ENCODE measurements around the gene GZF1. TPM values are rescaled to one million over a fixed set of nuclear protein-coding genes. Genes with fewer than 3 reads are reported as not detected.
"Not testable (repeated sequence)": the region's sequence is repeated elsewhere in the genome, so short reads cannot be mapped to it uniquely, and the experiment has no call there.

Gene GZF1
- total RNA-seq, 1 experiment from 2014 or later: 16.0 TPM

- no peak for DNase-seq
- no peak overlapping the region for H3K4me3 ChIP-seq (ENCODE audit: insufficient read depth, low read depth, low read length)
- no peaks in the 10 kb centered on the region for H3K27me3 ChIP-seq (ENCODE audit: control insufficient read depth, insufficient read depth, low read length)
- no peaks in the 10 kb centered on the region for H3K36me3 ChIP-seq (replicated peaks; ENCODE audit: control insufficient read depth, insufficient read depth, low read length)
These were observed 26.5 kb upstream of the GZF1 start for GRCh38 chr20:23335521-23335920.

DNA sequence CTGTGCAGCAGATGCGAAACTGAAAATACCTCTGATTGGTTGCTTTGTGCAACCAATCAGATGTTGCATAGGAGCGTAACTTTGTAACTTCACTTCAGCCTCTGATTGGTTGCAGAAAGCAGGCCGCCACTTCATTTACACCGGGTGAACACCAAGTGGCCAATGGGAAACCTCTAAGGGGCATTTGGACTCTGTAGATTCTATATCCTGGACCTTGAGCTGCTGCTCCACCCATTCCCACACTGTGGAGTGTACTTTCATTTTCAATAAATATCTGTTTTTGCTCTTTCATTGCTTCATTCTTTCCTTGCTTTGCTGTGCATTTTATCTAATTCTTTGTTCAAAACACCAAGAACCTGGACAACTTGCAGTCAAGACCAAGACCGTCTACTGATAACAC is 25.5 kb upstream of the GZF1 start:
- Histone ChIP-seq H3K27me3 (ENCODE audit: control insufficient read depth, insufficient read depth, low read length) (no peaks in the 10 kb centered on the region), H3K4me3 (ENCODE audit: insufficient read depth, low read depth, low read length) (no peak overlapping the region), H3K36me3 (replicated peaks; ENCODE audit: control insufficient read depth, insufficient read depth, low read length) (no peaks in the 10 kb centered on the region)
- no peak for DNase-seq

- H3K27me3 ChIP-seq (ENCODE audit: control insufficient read depth, insufficient read depth, low read length): no peaks in the 10 kb centered on the region
- DNase-seq: no peak
- H3K4me3 ChIP-seq (ENCODE audit: insufficient read depth, low read depth, low read length): no peak overlapping the region
- H3K36me3 ChIP-seq (replicated peaks; ENCODE audit: control insufficient read depth, insufficient read depth, low read length): no peaks in the 10 kb centered on the region
These were observed 24.7 kb upstream of the GZF1 start for GRCh38 chr20:23337312-23337711.

GRCh38 chr20:23339986-23340385 is 22.0 kb upstream of the GZF1 start:
- H3K4me3 ChIP-seq (ENCODE audit: insufficient read depth, low read depth, low read length): no peak overlapping the region
- no peak for DNase-seq
- H3K27me3 ChIP-seq (ENCODE audit: control insufficient read depth, insufficient read depth, low read length): no peaks in the 10 kb centered on the region
- no peaks in the 10 kb centered on the region for H3K36me3 ChIP-seq (replicated peaks; ENCODE audit: control insufficient read depth, insufficient read depth, low read length)

- Histone ChIP-seq H3K27me3 (ENCODE audit: control insufficient read depth, insufficient read depth, low read length) (no peaks in the 10 kb centered on the region), H3K36me3 (replicated peaks; ENCODE audit: control insufficient read depth, insufficient read depth, low read length) (no peaks in the 10 kb centered on the region), H3K4me3 (ENCODE audit: insufficient read depth, low read depth, low read length) (no peak overlapping the region)
- peak; percentile 85 for DNase-seq
These were observed 21.5 kb upstream of the GZF1 start for GRCh38 chr20:23340524-23340923.

GRCh38 chr20:23341073-23341472 is 20.9 kb upstream of the GZF1 start:
- Histone ChIP-seq H3K4me3 (ENCODE audit: insufficient read depth, low read depth, low read length) (no peak overlapping the region), H3K36me3 (replicated peaks; ENCODE audit: control insufficient read depth, insufficient read depth, low read length) (no peaks in the 10 kb centered on the region), H3K27me3 (ENCODE audit: control insufficient read depth, insufficient read depth, low read length) (no peaks in the 10 kb centered on the region)
- no peak for DNase-seq

- DNase-seq: no peak
- H3K36me3 ChIP-seq (replicated peaks; ENCODE audit: control insufficient read depth, insufficient read depth, low read length): no peaks in the 10 kb centered on the region
- H3K4me3 ChIP-seq (ENCODE audit: insufficient read depth, low read depth, low read length): no peak overlapping the region
- H3K27me3 ChIP-seq (ENCODE audit: control insufficient read depth, insufficient read depth, low read length): no peaks in the 10 kb centered on the region
These were observed 18.4 kb upstream of the GZF1 start for GRCh38 chr20:23343590-23343989.

- Histone ChIP-seq H3K4me3 (ENCODE audit: insufficient read depth, low read depth, low read length) (no peak overlapping the region), H3K27me3 (ENCODE audit: control insufficient read depth, insufficient read depth, low read length) (no peaks in the 10 kb centered on the region)
- DNase-seq: no peak
These were observed 17.6 kb upstream of the GZF1 start for GRCh38 chr20:23344336-23344735.

DNA sequence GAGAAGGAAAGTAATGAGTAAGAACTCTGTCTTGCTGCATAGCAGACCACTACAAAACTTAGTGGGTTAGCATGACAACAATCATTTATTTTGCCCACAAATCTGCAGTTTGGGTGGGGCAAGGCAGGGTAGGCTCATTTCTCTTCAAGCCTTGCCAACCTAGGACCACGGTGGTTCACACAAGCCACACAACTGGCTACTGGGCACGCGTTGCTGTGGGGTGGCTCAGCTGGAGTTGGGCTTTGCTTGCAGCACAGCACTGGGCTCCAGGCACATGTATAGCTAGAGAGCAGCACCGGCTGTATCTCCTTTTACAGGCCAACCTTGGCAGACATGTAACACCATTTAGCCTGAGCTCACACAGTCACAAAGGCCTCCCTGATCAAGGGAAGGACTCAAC is 16.0 kb upstream of the GZF1 start:
- DNase-seq: no peak
- H3K27me3 ChIP-seq (ENCODE audit: control insufficient read depth, insufficient read depth, low read length): no peaks in the 10 kb centered on the region
- no peak overlapping the region for H3K4me3 ChIP-seq (ENCODE audit: insufficient read depth, low read depth, low read length)

More at GRCh38 chr20:23344336-23344735, 17.6 kb upstream of the GZF1 start:
- H3K36me3 ChIP-seq (replicated peaks; ENCODE audit: control insufficient read depth, insufficient read depth, low read length): no peaks in the 10 kb centered on the region

GRCh38 chr20:23347791-23348190 is 14.2 kb upstream of the GZF1 start:
- Histone ChIP-seq H3K27me3 (ENCODE audit: control insufficient read depth, insufficient read depth, low read length) (no peaks in the 10 kb centered on the region), H3K4me3 (ENCODE audit: insufficient read depth, low read depth, low read length) (no peak overlapping the region), H3K36me3 (replicated peaks; ENCODE audit: control insufficient read depth, insufficient read depth, low read length) (no peaks in the 10 kb centered on the region)
- DNase-seq: no peak

More for the DNA sequence above, 16.0 kb upstream of the GZF1 start:
- no peaks in the 10 kb centered on the region for H3K36me3 ChIP-seq (replicated peaks; ENCODE audit: control insufficient read depth, insufficient read depth, low read length)

GRCh38 chr20:23348510-23348909 is 13.5 kb upstream of the GZF1 start:
- H3K4me3 ChIP-seq (ENCODE audit: insufficient read depth, low read depth, low read length); H3K36me3 ChIP-seq (replicated peaks; ENCODE audit: control insufficient read depth, insufficient read depth, low read length); H3K27me3 ChIP-seq (ENCODE audit: control insufficient read depth, insufficient read depth, low read length); DNase-seq: not testable (repeated sequence)

- H3K4me3 ChIP-seq (ENCODE audit: insufficient read depth, low read depth, low read length): peak overlapping the region; percentile 92
- peak; percentile 88 for DNase-seq
- H3K27me3 ChIP-seq (ENCODE audit: control insufficient read depth, insufficient read depth, low read length): no peaks in the 10 kb centered on the region
- peaks cover 2% of the 10 kb centered on the region; the same call in 1 of the 2 replicates for H3K36me3 ChIP-seq (replicated peaks; ENCODE audit: control insufficient read depth, insufficient read depth, low read length)
These were observed 12.4 kb upstream of the GZF1 start for GRCh38 chr20:23349338-23350195.

DNA sequence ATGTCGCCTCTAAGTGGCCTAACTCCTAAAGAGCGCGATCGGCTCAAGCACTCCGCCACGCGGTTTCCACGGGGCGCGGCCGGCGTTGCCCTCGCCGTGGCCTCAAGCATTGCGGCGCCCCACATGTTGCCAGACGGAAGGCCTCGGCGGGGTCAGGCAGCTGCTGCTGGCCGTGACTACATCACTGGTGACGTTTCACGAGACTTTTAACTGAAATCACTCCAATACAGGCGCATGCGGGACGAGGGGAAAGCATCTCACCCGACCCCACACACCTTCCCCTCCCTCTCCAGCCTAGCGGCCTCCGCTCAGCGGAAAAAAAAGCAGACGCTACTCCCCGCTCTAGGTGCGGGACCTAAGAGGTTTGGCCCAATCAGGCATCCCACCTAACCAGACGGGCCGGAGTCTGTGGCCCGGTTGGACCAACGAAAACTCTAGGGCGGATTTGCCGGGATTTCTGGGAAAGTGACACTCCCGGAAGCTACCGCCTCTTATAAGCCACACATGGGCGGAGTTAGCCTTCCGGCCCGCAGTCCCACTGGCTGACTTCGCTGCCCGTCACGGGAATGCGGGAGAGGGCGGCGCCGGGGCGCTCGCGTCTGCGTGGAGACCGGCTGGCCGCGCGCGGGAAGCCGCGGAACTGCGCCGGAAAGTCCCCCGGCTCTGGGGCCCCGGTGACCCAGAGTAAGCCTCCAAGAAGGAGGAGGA is 11.6 kb upstream of the GZF1 start, which contains the start of gene NXT1:
NXT1 (plus strand) TSS at position 596 of the 708 bp plus-strand sequence. CDS start 3,251 bp downstream, outside the sequence.
- H3K36me3 ChIP-seq (replicated peaks; ENCODE audit: control insufficient read depth, insufficient read depth, low read length): peaks cover 2% of the 10 kb centered on the region
- H3K27me3 ChIP-seq (ENCODE audit: control insufficient read depth, insufficient read depth, low read length): no peaks in the 10 kb centered on the region
- peak within 1 kb of the TSS; percentile 92 for H3K4me3 ChIP-seq (ENCODE audit: insufficient read depth, low read depth, low read length)
- DNase-seq: peak; percentile 94

DNA sequence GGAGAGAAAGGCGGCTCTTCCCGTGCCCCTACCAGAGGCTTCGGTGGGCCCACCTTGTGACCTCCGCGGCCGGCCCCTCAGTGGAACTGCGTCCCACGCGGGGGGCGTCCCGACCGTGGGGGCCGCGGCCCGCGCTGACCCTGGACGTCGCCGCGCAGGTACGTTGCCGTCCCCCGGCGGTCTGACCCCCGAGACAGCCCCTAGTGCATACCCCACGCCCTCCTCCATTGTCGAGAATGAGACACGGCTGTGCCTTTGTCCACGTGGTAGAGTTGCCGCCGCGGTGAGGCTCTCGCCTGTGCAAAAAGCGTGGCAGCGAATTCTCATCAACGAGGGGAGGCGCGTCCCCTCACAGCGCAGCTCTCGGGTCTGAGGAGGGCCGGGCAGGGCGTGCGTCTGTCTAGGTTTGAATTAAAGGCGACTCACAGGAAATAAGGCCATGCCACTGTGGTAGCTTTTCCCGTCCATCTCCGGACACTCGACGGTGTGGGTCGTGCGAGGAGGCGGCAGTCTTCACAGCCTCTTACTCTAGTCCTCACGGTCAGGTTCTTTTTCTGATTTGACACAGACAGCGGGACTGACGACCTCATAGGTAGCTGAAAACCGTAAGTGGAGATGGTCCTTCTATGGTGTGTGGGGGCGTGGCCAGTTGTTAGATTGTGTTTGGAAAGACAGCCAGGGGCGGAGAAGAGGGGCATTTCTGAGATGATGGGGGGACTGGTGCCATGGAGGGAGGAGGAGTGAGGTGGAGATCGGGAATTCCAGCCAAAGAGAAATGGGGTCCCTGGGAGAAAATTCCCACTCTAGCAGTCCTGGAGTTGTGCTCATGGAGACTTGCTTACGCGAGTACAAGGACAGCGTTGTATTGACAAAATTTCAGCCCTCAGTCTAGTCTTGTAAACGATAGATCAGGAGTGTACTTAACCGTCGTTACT is 10.8 kb upstream of the GZF1 start:
- peak; percentile 79 for DNase-seq
- peak overlapping the region; percentile 92 for H3K4me3 ChIP-seq (ENCODE audit: insufficient read depth, low read depth, low read length)
- H3K27me3 ChIP-seq (ENCODE audit: control insufficient read depth, insufficient read depth, low read length): no peaks in the 10 kb centered on the region
- H3K36me3 ChIP-seq (replicated peaks; ENCODE audit: control insufficient read depth, insufficient read depth, low read length): peaks cover 2% of the 10 kb centered on the region

Data from H7 (cell line).